Right atrium auricular region (tissue), 2 donors: Measurements from ENCODE around the gene HSPG2. TPM values are rescaled to one million over a fixed set of nuclear protein-coding genes. Genes with fewer than 3 reads are reported as not detected.

Source experiments
- DNase-seq: peaks from one replicate; pipeline ENCODE4 v3.0.0-alpha.2; 2019; ENCODE audit warnings: low spot score
- H3K27ac ChIP-seq, 2 donors: fragments of 200-600 bp; sonication (generic); 1 replicate in 1 of 2; 2 replicates in 1 of 2; pipeline ENCODE4 v1.5.1; 2016 to 2019
- H3K27me3 ChIP-seq, 2 donors: fragments of 200-600 bp; sonication (generic); one replicate each; pipeline versions ENCODE4 v1.5.1 to v1.6.0; 2017 to 2019
- H3K36me3 ChIP-seq: fragments of 200-600 bp; sonication (generic); one replicate; pipeline ENCODE4 v1.5.1; 2016
- H3K4me1 ChIP-seq, 2 donors: fragments of 200-600 bp; sonication (generic); one replicate each; pipeline versions ENCODE4 v1.5.1 to v1.6.0; 2017 to 2019
- H3K4me3 ChIP-seq, 2 donors: fragments of 200-600 bp; sonication (generic); 1 replicate in 1 of 2; 2 replicates in 1 of 2; pipeline ENCODE4 v1.5.1; 2017 to 2019; ENCODE audit warnings: mild to moderate bottlenecking in 1 of 2, moderate library complexity in 1 of 2
- H3K9me3 ChIP-seq, 2 donors: fragments of 200-600 bp; sonication (generic); one replicate each; pipeline ENCODE4 v1.5.1; 2019
- total RNA-seq, 2 donors: library from RNA; depleted of rRNA; stranded (reverse); fragments of >200 nt; gene quantifications; one replicate each; pipeline ENCODE4 v1.1.0, GENCODE V29; 2016
- TF ChIP-seq, protein P1 (sequence below), 2 donors: fragments of 200-600 bp; sonication (generic); IDR thresholded peaks; one replicate each; pipeline ENCODE4 v1.5.1; 2019; ENCODE audit warnings: antibody characterized with exemption in 2 of 2

Gene HSPG2
- total RNA-seq, 2 donors from 2014 or later, result 424 to 557 TPM

- H3K4me1 ChIP-seq, result no peaks in the 10 kb centered on the region
- H3K36me3 ChIP-seq, result peaks cover 100% of the 10 kb centered on the region
- no peak overlapping the region for H3K27ac ChIP-seq
- DNase-seq, result no peak
- no peak overlapping the region for H3K4me3 ChIP-seq
- no peaks in the 10 kb centered on the region for H3K9me3 ChIP-seq
- H3K27me3 ChIP-seq, result no peaks in the 10 kb centered on the region
- TF ChIP-seq, protein P1, sequence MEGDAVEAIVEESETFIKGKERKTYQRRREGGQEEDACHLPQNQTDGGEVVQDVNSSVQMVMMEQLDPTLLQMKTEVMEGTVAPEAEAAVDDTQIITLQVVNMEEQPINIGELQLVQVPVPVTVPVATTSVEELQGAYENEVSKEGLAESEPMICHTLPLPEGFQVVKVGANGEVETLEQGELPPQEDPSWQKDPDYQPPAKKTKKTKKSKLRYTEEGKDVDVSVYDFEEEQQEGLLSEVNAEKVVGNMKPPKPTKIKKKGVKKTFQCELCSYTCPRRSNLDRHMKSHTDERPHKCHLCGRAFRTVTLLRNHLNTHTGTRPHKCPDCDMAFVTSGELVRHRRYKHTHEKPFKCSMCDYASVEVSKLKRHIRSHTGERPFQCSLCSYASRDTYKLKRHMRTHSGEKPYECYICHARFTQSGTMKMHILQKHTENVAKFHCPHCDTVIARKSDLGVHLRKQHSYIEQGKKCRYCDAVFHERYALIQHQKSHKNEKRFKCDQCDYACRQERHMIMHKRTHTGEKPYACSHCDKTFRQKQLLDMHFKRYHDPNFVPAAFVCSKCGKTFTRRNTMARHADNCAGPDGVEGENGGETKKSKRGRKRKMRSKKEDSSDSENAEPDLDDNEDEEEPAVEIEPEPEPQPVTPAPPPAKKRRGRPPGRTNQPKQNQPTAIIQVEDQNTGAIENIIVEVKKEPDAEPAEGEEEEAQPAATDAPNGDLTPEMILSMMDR (IDR thresholded peaks at IDR 0.05), result no peak
Observed at GRCh38 chr1:21838359-21839157, 98.6 kb downstream of the HSPG2 start.

- DNase-seq, result no peak
- Histone ChIP-seq H3K9me3 (no peaks in the 10 kb centered on the region), H3K27ac (no peak overlapping the region), H3K4me1 (no peaks in the 10 kb centered on the region), H3K36me3 (peaks cover 100% of the 10 kb centered on the region), H3K27me3 (no peaks in the 10 kb centered on the region), H3K4me3 (no peak overlapping the region)
- TF ChIP-seq, protein P1 (IDR thresholded peaks at IDR 0.05), result no peak
Observed at GRCh38 chr1:21837476-21837875, 99.6 kb downstream of the HSPG2 start.

GRCh38 chr1:21836729-21837128 lies 100.4 kb downstream of the HSPG2 start:
- TF ChIP-seq, protein P1 (IDR thresholded peaks at IDR 0.05), result no peak
- H3K9me3 ChIP-seq, result no peaks in the 10 kb centered on the region
- H3K4me3 ChIP-seq, result no peak overlapping the region
- no peaks in the 10 kb centered on the region for H3K27me3 ChIP-seq
- no peak for DNase-seq
- no peaks in the 10 kb centered on the region for H3K4me1 ChIP-seq
- no peak overlapping the region for H3K27ac ChIP-seq
- peaks cover 100% of the 10 kb centered on the region for H3K36me3 ChIP-seq

GRCh38 chr1:21836010-21836409 lies 101.1 kb downstream of the HSPG2 start:
- Histone ChIP-seq H3K27ac (no peak overlapping the region), H3K36me3 (peaks cover 100% of the 10 kb centered on the region), H3K9me3 (no peaks in the 10 kb centered on the region), H3K27me3 (no peaks in the 10 kb centered on the region), H3K4me3 (no peak overlapping the region), H3K4me1 (no peaks in the 10 kb centered on the region)
- no peak for DNase-seq
- TF ChIP-seq, protein P1 (IDR thresholded peaks at IDR 0.05), result no peak

DNA sequence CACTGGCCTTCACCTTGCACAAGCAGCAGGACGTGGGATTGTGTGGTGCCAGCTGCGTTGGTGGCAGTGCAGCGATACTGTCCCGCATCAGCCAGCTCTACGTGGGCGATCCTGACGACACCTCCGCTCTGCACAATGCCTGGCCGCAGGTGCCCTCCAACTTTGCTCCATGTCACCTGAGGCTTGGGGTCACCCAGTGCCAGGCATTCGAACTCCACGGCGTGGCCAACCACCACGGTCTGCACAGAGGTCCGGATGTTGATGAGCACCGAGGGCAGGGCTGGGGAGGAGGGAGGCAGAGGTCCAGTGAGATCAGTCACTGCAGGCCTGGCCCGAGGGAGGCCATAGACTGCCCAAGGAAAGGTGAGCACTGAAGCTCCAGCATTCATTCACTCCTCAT lies 102.4 kb downstream of the HSPG2 start:
- no peak for DNase-seq
- Histone ChIP-seq H3K4me3 (no peak overlapping the region), H3K4me1 (no peaks in the 10 kb centered on the region), H3K9me3 (no peaks in the 10 kb centered on the region), H3K36me3 (peaks cover 100% of the 10 kb centered on the region), H3K27ac (no peak overlapping the region), H3K27me3 (no peaks in the 10 kb centered on the region)
- TF ChIP-seq, protein P1 (IDR thresholded peaks at IDR 0.05), result no peak

GRCh38 chr1:21834094-21834493 lies 103.0 kb downstream of the HSPG2 start:
- no peak overlapping the region for H3K4me3 ChIP-seq
- peaks cover 100% of the 10 kb centered on the region for H3K36me3 ChIP-seq
- TF ChIP-seq, protein P1 (IDR thresholded peaks at IDR 0.05), result no peak
- H3K27ac ChIP-seq, result no peak overlapping the region
- no peaks in the 10 kb centered on the region for H3K27me3 ChIP-seq
- no peaks in the 10 kb centered on the region for H3K4me1 ChIP-seq
- no peak for DNase-seq
- no peaks in the 10 kb centered on the region for H3K9me3 ChIP-seq
